Ishikawa (cell line): Measurements from ENCODE around the gene MAP2K6.

ENCODE experiments used
- CEBPB ChIP-seq: IDR thresholded peaks from 2 replicates; pipeline ENCODE4 v1.6.1; 2012
- FOXM1 ChIP-seq: IDR thresholded peaks from 2 replicates; pipeline ENCODE4 v1.6.1; 2012; ENCODE audit warnings: low read depth, borderline replicate concordance

- TF ChIP-seq FOXM1 (no peak), CEBPB (no peak)
These were observed 178.3 kb downstream of the MAP2K6 start for GRCh38 chr17:69592692-69593350.
